Chondrocyte (in vitro differentiated cells): ENCODE data around the gene TSPO. TPM values are rescaled to one million over a fixed set of nuclear protein-coding genes. Genes with fewer than 3 reads are reported as not detected.

ENCODE experiments used
- DNase-seq: peaks from one replicate; pipeline ENCODE4 v3.0.0; 2021; ENCODE audit warnings: mixed read lengths, low spot score
- H3K27ac Mint-ChIP-seq: one replicate; pipeline ENCODE4 v1.8.0; 2021; ENCODE audit warnings: mild to moderate bottlenecking, moderate library complexity, mixed read lengths; ENCODE audit not compliant: unreplicated experiment
- H3K27me3 Mint-ChIP-seq: 2 replicates; pipeline ENCODE4 v1.8.0; 2021; ENCODE audit warnings: low read depth, mixed read lengths
- H3K36me3 Mint-ChIP-seq: 2 replicates; pipeline ENCODE4 v1.8.0; 2021; ENCODE audit warnings: low read depth, mixed read lengths
- H3K4me1 Mint-ChIP-seq: 2 replicates; pipeline ENCODE4 v1.8.0; 2021; ENCODE audit warnings: low read depth, mild to moderate bottlenecking, mixed read lengths
- H3K4me3 Mint-ChIP-seq: one replicate; pipeline ENCODE4 v1.8.0; 2021; ENCODE audit warnings: mild to moderate bottlenecking, moderate library complexity, mixed read lengths; ENCODE audit not compliant: unreplicated experiment
- H3K9me3 Mint-ChIP-seq: 2 replicates; pipeline ENCODE4 v1.8.0; 2021; ENCODE audit warnings: low read depth, mixed read lengths
- total RNA-seq: library from RNA; stranded (reverse); gene quantifications from 3 replicates; pipeline ENCODE4 v1.2.1, GENCODE V29; 2021
- TF ChIP-seq, protein P1 (sequence below): fragments of 200-600 bp; sonication (generic); IDR thresholded peaks from 2 replicates; pipeline ENCODE4 v1.5.0; 2021; ENCODE audit warnings: antibody characterized with exemption, mild to moderate bottlenecking, moderate library complexity

Gene TSPO
- total RNA-seq, 1 donor from 2014 or later = 288 TPM

DNA sequence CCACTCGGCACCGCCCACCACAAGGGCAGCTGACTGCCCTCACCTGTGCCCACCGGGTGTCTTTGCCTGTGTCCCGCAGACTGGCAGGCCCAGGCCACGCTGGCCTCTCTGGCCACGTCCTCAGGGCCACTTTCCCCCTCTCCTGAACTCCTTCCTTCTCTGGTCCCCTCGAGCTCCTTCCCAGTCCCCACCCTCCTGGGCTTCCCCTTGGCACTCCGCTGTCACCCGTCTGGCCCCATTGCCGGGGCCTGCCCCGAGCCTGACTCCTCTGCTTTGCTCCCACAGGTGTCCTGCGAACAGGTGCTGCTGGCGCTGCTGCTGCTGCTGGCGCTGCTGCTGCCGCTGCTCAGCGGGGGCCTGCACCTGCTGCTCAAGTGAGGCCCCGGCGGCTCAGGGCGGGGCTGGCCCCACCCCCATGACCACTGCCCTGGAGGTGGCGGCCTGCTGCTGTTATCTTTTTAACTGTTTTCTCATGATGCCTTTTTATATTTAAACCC lies 22.4 kb upstream of the TSPO start:
- Mint-ChIP-seq H3K36me3 (peaks cover 2% of the 10 kb centered on the region), H3K27me3 (no peaks in the 10 kb centered on the region), H3K4me1 (peaks cover 7% of the 10 kb centered on the region), H3K9me3 (no peaks in the 10 kb centered on the region), H3K27ac (no peak overlapping the region), H3K4me3 (no peak overlapping the region)
- TF ChIP-seq, protein P1, sequence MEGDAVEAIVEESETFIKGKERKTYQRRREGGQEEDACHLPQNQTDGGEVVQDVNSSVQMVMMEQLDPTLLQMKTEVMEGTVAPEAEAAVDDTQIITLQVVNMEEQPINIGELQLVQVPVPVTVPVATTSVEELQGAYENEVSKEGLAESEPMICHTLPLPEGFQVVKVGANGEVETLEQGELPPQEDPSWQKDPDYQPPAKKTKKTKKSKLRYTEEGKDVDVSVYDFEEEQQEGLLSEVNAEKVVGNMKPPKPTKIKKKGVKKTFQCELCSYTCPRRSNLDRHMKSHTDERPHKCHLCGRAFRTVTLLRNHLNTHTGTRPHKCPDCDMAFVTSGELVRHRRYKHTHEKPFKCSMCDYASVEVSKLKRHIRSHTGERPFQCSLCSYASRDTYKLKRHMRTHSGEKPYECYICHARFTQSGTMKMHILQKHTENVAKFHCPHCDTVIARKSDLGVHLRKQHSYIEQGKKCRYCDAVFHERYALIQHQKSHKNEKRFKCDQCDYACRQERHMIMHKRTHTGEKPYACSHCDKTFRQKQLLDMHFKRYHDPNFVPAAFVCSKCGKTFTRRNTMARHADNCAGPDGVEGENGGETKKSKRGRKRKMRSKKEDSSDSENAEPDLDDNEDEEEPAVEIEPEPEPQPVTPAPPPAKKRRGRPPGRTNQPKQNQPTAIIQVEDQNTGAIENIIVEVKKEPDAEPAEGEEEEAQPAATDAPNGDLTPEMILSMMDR = no peak
- no peak for DNase-seq

DNA sequence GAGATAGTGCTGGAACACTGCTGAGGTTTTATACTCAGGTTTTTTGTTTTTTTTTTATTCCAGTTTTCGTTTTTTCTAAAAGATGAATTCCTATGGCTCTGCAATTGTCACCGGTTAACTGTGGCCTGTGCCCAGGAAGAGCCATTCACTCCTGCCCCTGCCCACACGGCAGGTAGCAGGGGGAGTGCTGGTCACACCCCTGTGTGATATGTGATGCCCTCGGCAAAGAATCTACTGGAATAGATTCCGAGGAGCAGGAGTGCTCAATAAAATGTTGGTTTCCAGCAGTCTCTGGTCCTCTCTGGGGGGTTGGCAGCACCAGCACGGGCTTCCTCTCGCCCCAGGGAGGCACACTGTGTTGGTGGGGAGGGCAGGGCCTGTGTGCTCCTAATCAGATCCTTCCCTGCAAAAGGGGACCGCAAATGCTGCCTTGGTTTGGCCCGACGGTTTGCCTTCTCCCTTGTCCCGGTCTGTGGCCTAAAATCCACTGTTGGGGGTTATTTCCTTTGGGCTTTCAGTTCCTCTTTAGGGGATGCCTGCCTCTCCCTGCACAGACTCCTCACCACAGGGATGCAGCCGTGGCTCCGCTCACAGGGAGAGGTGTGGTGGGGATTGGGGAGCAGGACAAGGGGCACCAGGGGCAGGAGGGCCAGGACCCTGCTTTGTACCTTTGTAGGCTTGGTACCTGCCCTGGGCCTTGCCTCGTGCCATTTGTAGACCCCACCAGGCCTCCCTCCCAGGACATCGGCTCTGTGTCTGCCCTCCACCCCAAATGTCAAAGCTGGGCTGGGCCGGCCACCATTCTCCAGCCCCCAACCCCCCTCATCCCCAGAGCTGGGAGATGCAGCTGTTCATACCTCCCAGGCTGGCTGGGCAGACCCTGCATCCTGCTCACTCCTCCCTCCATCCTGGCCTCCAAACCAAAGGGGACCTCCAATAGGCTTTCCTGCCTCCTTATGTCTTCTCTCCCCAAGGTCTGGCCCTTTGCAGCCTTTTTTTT lies 21.6 kb upstream of the TSPO start:
- H3K27me3 Mint-ChIP-seq = no peaks in the 10 kb centered on the region

DNA sequence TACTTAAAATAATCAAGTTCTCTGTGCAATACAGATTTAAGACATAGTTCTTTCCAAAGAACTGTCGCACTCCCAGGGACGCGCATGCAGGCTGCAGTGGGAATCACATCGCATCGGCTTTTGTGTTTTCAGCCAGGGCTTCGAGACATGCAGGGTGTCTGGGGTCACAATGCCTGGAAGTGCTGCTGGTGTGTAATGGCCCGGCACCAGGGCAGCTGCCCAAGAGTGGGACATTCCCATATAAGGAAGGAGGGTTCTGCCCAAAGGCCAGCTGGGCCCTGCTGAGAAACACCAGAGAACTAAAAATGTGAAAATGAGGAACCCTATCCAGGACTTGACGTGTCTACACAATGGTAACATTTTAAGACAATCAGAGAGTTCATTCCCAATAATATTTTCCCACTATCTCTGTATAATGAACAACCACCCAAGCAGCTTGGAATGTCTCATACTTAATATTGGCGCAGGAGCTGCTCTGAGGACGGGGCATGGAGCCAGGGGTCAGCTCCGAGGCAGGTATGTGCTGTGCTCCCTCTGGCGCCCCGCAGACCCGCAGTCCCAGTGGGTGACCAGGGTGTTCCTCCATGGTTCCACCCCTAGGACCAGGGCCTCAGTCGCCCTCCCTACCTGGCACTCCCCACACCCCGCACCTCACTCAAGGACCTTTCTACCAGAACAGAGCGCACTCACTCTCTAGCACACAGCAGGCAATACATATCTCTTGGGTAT lies 19.4 kb upstream of the TSPO start:
- H3K27ac Mint-ChIP-seq = no peak overlapping the region
- TF ChIP-seq, protein P1 = no peak
- no peak overlapping the region for H3K4me3 Mint-ChIP-seq
- H3K27me3 Mint-ChIP-seq = no peaks in the 10 kb centered on the region
- H3K4me1 Mint-ChIP-seq = peaks cover 4% of the 10 kb centered on the region
- H3K36me3 Mint-ChIP-seq = peaks cover 7% of the 10 kb centered on the region
- DNase-seq = no peak
- no peaks in the 10 kb centered on the region for H3K9me3 Mint-ChIP-seq

More for the DNA sequence above, 21.6 kb upstream of the TSPO start:
- Mint-ChIP-seq H3K36me3 (peaks cover 5% of the 10 kb centered on the region), H3K4me3 (no peak overlapping the region), H3K27ac (no peak overlapping the region), H3K4me1 (peaks cover 7% of the 10 kb centered on the region), H3K9me3 (no peaks in the 10 kb centered on the region)
- no peak for DNase-seq
- TF ChIP-seq, protein P1 = no peak

DNA sequence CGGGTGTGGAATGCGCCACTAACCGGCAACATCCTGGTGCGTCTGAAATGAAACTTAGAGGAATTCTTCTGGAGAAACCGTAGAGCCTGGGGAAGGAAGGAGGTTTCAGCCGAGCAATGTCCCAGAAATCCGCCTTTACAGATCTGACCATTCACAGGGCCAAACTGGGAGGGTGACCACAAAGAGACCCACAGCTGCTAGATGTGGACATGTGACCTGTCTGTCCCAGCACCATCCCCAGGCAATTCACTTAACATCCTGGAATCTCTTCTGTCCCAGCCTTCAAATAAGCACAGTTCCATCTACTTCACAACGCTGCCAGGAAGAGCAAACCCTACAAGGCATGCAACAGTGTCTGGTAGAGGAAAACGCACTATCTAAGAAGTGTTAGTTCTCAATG lies 18.0 kb upstream of the TSPO start:
- TF ChIP-seq, protein P1 = no peak
- H3K4me1 Mint-ChIP-seq = no peaks in the 10 kb centered on the region

DNA sequence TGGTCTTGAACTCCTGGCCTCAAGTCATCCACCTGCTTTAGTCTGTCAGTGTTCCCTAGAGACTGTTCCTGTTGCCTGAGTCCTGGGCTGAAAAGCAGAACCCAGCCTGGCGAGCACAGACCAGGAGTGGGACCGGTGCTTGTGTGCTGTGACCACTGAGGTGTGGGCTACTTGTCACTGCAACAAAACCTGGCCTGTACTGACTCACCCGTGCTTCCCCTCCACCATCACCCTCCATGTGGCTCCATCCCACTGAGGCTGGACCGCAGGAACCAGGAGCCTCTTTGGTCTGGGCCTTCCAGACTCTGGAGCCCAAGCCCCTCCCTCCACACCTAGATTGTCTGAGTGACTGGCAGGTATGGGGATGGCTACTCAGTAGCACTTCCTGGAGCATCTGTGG lies 16.8 kb upstream of the TSPO start:
- H3K4me3 Mint-ChIP-seq = no peak overlapping the region
- H3K27me3 Mint-ChIP-seq = no peaks in the 10 kb centered on the region
- no peaks in the 10 kb centered on the region for H3K9me3 Mint-ChIP-seq
- H3K4me1 Mint-ChIP-seq = no peaks in the 10 kb centered on the region
- no peak overlapping the region for H3K27ac Mint-ChIP-seq
- DNase-seq = no peak
- peaks cover 7% of the 10 kb centered on the region for H3K36me3 Mint-ChIP-seq
- TF ChIP-seq, protein P1 = no peak

More for the DNA sequence above, 18.0 kb upstream of the TSPO start:
- Mint-ChIP-seq H3K27me3 (no peaks in the 10 kb centered on the region), H3K36me3 (peaks cover 7% of the 10 kb centered on the region), H3K9me3 (no peaks in the 10 kb centered on the region), H3K4me3 (no peak overlapping the region), H3K27ac (no peak overlapping the region)
- no peak for DNase-seq
